ENCODE data around the gene CIDEB. TPM values are rescaled to one million over a fixed set of nuclear protein-coding genes. Genes with fewer than 3 reads are reported as not detected.

Gene CIDEB
- total and polyA plus RNA-seq, 2 of the 13 experiments (the other 11 are each of a cell fraction or from before 2014, with no cell fraction given), result 35.8 to 110 TPM

DNA sequence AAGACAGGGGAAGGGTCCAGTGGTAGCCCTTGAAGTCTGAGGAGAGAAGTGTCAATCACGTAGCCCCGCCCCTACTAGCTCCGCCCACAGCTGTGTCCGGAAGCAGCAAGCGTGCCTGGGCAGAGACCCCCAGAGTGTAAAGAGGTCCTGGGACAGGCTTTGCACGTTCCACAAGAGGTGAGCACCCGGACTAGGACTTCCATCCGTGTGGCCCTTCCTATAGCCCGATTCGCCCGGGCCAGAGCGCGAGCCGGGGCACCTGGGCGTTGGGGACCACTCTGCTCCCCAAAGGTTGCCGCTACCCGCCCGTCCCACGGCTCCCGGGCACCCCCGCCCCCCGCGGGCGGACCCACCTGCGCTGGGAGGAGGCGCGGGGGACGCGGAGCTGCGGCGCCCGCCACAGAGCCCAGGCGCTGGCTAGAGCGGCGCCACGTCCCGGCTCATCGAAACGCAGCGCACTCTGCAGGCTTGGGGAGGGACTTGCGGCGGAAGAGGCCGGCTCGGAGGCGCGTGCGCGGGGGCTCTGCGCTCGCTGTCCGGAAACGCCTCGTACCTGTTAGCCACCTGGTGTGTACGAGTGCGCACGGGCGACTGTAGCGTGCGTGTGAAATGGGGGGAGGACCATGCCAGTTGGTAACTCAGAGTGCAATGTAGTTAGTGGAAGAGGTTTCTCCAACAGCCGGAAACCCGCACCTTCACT, 36.5 kb downstream of the CIDEB start, which contains the start of gene RABGGTA (continued):
- TF ChIP-seq ZFP91 (CRISPR knock-in tag; IDR thresholded peaks at IDR 0.05; ENCODE audit: borderline replicate concordance) (peak; percentile 99), ZNF83 (CRISPR knock-in tag; IDR thresholded peaks at IDR 0.05; ENCODE audit: borderline replicate concordance) (peak; percentile 97), FOXO1 (CRISPR knock-in tag; IDR thresholded peaks at IDR 0.05) (peak; percentile 96), NAIF1 (CRISPR knock-in tag; IDR thresholded peaks at IDR 0.05; ENCODE audit: borderline replicate concordance) (peak; percentile 90), ZSCAN21 (CRISPR knock-in tag; IDR thresholded peaks at IDR 0.05; ENCODE audit: borderline replicate concordance) (peak; percentile 99), ZNF749 (CRISPR knock-in tag; IDR thresholded peaks at IDR 0.05; ENCODE audit: borderline replicate concordance) (peak; percentile 99), ZHX2 (IDR thresholded peaks at IDR 0.05; ENCODE audit: low read depth) (peak; percentile 91), ZHX2 (CRISPR knock-in tag; IDR thresholded peaks at IDR 0.05; ENCODE audit: borderline replicate concordance) (peak; percentile 98; the same call in 1 of the 2 replicates), ZNF577 (CRISPR knock-in tag; IDR thresholded peaks at IDR 0.05; ENCODE audit: borderline replicate concordance, low read depth) (peak; percentile 96; the same call in 1 of the 2 replicates), ZFP1 (CRISPR knock-in tag; IDR thresholded peaks at IDR 0.05) (peak; percentile 94), FOXK1 (CRISPR knock-in tag; IDR thresholded peaks at IDR 0.05; ENCODE audit: borderline replicate concordance, low read depth) (peak; percentile 87), RFX1 (IDR thresholded peaks at IDR 0.05) (no peak), XRCC5 (optimal IDR thresholded peaks at IDR 0.05; ENCODE audit: low read length) (peak; percentile 100), ZSCAN31 (CRISPR knock-in tag; IDR thresholded peaks at IDR 0.05; ENCODE audit: low read depth) (peak; percentile 100), ZNF205 (CRISPR knock-in tag; IDR thresholded peaks at IDR 0.05) (peak; percentile 95)
- TF ChIP-seq, protein P1, sequence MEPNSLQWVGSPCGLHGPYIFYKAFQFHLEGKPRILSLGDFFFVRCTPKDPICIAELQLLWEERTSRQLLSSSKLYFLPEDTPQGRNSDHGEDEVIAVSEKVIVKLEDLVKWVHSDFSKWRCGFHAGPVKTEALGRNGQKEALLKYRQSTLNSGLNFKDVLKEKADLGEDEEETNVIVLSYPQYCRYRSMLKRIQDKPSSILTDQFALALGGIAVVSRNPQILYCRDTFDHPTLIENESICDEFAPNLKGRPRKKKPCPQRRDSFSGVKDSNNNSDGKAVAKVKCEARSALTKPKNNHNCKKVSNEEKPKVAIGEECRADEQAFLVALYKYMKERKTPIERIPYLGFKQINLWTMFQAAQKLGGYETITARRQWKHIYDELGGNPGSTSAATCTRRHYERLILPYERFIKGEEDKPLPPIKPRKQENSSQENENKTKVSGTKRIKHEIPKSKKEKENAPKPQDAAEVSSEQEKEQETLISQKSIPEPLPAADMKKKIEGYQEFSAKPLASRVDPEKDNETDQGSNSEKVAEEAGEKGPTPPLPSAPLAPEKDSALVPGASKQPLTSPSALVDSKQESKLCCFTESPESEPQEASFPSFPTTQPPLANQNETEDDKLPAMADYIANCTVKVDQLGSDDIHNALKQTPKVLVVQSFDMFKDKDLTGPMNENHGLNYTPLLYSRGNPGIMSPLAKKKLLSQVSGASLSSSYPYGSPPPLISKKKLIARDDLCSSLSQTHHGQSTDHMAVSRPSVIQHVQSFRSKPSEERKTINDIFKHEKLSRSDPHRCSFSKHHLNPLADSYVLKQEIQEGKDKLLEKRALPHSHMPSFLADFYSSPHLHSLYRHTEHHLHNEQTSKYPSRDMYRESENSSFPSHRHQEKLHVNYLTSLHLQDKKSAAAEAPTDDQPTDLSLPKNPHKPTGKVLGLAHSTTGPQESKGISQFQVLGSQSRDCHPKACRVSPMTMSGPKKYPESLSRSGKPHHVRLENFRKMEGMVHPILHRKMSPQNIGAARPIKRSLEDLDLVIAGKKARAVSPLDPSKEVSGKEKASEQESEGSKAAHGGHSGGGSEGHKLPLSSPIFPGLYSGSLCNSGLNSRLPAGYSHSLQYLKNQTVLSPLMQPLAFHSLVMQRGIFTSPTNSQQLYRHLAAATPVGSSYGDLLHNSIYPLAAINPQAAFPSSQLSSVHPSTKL (CRISPR knock-in tag; IDR thresholded peaks at IDR 0.05), result peak; percentile 86
- TF ChIP-seq, protein P2, sequence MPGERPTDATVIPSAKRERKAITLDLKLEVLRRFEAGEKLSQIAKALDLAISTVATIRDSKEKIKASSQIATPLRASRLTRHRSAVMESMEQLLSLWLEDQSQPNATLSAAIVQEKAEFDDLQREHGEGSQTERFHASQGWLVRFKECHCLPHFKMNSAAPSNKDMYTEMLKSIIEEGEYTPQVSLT (CRISPR knock-in tag; IDR thresholded peaks at IDR 0.05; ENCODE audit: borderline replicate concordance, low read depth), result no peak; the same call in 1 of the 2 replicates

Data from HepG2 (cell line).